GM12875 (cell line): ENCODE measurements around the gene FMNL2.
A peak's percentile ranks its signal among the peaks of the same experiment; 100 is the strongest.

ENCODE experiments used
- H3K4me3 ChIP-seq: one replicate; pipeline ENCODE4 v1.5.1; 2011; ENCODE audit warnings: low read depth, low read length, control low read depth
- TF ChIP-seq, protein P1 (sequence below): IDR thresholded peaks from 2 replicates; pipeline ENCODE4 v1.5.1; 2011; ENCODE audit warnings: low read depth, mild to moderate bottlenecking, control low read depth, inconsistent platforms, low read length, moderate library complexity, borderline replicate concordance; ENCODE audit not compliant: insufficient read depth

Gene FMNL2

DNA sequence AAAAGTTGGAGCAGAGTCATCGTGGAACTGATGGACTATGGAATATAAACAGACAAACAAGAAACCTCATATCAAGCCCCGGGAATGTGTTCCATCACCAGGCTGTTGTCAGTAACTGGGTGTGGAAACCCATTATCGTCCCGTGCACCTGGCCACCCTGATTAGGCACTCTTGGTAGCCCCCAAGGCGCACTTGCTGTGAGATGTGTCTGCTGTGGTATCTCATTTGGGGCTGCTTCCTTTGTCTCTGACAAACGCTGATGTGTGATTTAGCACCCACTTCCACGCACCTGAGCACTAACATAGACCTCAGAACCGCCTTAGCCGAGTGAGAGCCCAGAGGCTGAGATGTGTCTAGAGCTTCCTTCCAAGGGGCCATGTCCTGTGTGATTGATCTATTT, 286.0 kb downstream of the FMNL2 start:
- no peak overlapping the region for H3K4me3 ChIP-seq
- TF ChIP-seq, protein P1, sequence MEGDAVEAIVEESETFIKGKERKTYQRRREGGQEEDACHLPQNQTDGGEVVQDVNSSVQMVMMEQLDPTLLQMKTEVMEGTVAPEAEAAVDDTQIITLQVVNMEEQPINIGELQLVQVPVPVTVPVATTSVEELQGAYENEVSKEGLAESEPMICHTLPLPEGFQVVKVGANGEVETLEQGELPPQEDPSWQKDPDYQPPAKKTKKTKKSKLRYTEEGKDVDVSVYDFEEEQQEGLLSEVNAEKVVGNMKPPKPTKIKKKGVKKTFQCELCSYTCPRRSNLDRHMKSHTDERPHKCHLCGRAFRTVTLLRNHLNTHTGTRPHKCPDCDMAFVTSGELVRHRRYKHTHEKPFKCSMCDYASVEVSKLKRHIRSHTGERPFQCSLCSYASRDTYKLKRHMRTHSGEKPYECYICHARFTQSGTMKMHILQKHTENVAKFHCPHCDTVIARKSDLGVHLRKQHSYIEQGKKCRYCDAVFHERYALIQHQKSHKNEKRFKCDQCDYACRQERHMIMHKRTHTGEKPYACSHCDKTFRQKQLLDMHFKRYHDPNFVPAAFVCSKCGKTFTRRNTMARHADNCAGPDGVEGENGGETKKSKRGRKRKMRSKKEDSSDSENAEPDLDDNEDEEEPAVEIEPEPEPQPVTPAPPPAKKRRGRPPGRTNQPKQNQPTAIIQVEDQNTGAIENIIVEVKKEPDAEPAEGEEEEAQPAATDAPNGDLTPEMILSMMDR, result no peak

DNA sequence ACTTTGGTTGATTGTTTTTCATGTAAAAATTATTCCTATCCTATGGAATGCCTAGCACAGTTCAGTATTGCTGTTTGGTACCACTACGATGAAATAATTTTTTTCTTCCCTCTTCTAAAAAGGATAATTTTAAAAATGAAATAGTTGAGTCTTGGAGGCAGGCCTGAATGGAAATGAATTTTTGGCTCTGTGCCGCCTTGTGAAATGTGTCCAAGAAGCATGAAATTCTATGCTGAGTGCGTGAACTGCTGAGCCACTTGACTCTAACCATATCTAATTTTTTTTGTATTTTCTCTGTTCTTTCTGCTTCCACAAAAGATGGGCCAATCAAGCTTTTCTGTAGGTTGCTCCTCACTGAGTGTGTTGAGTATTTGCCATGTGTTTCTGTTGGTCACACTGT, 287.2 kb downstream of the FMNL2 start:
- no peak overlapping the region for H3K4me3 ChIP-seq
- TF ChIP-seq, protein P1, result no peak

DNA sequence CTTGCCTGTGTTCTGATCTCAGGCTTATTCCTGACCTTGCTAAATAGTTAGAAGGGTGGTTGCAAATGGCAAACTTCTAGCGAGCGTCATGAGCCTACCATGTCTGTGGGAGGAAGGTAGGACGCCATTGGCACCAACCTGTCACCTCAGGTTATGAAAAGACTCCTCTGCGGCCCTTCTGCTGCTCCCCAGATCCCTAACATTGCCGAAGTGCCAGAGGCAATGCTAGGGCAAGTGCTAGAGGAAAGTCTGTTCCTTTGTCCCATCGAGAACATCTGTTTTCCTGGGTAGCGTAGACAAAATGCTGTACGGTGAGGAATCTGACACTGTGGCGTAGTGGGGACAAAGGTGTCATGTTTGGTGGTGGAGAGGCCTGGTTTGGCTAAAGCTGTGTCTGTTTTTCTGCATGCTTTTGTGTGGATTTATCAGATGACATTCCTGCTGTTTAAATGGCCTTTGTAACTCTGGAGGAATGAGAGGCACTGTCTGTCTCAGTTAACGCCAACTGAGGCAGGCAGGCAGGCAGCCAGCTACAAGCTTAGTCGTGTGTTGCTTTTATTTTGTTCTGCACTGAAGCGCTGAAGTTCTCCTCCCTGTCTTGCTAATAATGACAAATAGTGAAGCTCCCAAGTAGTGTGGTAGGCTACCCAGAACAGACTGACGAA, 288.2 kb downstream of the FMNL2 start:
- H3K4me3 ChIP-seq, result no peak overlapping the region
- TF ChIP-seq, protein P1, result no peak

DNA sequence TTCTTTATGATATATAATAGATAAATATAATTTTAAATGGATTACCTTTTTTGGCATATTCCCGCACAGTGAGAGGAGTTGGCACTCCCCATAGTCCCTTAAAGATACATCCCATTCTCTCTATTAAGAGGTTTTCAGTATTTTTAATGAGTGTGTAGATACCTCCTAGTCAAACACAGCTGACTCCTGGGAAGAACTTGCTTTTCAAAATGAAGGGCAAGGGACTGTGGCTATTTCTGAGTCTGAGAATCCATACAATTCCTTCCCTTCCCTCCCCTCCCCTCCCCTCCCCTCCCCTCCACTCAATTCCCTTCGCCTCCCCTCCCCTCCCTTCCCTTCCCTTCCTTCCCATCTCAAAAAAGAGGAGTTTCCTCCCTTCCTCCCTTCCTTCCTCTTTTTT, 288.8 kb downstream of the FMNL2 start:
- no peak overlapping the region for H3K4me3 ChIP-seq
- TF ChIP-seq, protein P1, result no peak

DNA sequence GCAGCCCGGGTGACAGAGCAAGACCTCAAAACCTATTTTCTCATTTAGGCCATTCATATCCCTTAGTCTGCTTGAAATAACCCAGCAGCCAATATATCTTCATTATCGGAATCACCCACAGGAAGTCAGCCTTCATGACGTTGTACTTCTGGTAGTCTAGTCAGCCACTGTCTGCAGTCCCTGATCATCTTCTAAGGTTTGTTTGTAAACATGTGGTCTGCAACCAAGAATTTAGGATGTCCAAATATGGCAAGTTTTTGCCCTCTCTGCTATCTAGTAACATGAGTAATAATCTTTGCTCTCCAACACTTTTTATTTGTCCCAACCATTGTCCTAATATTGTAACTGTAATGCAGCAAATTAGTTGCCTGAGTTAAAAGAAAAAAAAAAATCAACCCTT, 289.8 kb downstream of the FMNL2 start:
- H3K4me3 ChIP-seq, result no peak overlapping the region
- TF ChIP-seq, protein P1, result no peak

DNA sequence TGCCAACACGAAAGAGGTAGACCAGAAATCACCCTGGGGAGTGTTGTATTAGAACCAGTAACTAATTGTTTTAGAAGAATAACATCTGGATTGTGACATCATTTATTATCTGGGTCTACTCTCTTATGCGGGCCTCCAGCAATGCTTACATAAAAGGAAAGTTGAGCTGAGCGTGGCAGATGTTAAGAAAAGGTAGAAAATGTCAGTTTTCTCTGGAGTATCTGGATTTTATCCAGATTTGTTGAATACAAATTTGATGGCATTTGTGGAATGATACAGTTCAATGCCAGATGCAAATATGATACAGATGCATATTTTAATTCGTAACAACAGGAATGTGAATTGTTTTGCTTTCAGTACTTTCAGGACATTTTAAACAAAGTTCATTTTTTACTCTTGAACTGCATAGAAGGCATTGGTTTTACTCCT, 292.0 kb downstream of the FMNL2 start:
- no peak overlapping the region for H3K4me3 ChIP-seq
- TF ChIP-seq, protein P1, result no peak

DNA sequence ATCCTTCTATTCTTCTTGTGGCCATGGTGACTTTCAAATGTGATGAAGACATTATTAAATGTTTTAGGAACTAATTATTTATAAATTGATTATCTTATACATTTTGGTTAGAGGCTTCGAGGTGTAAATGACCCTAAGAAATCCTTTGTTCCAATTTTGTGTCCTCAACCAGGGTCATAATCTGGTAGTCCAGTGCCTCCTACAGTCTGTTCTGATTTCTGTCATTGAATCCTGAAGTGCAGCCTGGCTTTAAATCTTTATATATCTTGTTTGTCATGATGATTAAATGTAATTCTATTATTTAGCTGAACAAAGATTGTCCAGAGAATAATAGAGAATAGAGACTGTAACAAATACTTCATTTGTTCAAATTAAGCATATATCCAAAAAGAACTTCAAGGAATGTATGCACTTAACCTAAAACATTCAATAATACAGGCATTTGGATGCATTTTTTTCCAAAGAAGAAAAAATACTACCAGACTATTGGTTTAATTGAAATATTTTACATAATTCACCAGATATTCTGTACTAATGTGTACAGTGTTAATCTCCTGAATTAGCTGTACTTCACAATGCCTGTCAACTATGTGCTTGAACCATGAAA, 292.5 kb downstream of the FMNL2 start:
- TF ChIP-seq, protein P1, result peak; percentile 57; the same call in 1 of the 2 replicates
- H3K4me3 ChIP-seq, result no peak overlapping the region
